ENCODE data around the gene HPSE. TPM values are rescaled to one million over a fixed set of nuclear protein-coding genes. Genes with fewer than 3 reads are reported as not detected.

Gene HPSE
- total and polyA plus RNA-seq, 2 donors (not counting 3 experiments of a cell fraction or from before 2014, with no cell fraction given): 3.5 to 7.0 TPM

DNA sequence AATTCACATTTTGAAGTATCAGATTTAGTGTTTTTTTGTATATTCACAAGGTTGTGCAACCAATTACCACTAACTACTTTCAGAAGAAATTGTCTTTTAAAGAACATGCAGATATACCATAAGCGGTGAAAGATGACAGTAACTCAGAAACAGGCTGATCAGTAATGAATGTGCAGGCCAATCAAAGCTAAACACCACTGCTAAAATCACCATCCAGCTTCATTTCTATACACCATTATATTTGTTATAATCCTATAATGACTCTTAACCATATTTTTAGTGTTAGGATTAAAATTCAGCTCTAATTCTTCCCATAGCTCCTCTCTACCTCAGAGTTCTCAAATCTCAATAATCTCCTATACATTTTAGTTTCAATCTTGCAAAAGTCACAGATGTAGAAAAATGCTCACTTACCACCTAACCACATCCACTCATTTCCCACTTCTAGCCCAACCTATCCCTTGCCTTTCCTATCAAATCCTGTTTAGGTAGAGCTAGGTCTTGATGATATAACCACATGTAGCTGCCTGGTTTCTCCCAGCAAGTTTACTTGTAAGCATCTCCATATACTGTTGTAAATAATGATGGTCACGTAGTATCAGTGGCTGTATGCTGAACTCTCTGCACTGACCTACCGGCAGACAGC is 66.7 kb downstream of the HPSE start:
- Histone ChIP-seq H3K27ac (ENCODE audit: insufficient read depth, low read depth, low read length) (no peak overlapping the region), H3K9me3 (replicated peaks; ENCODE audit: control insufficient read depth, insufficient read depth, low read length) (no peaks in the 10 kb centered on the region), H3K9ac (replicated peaks; ENCODE audit: extremely low read depth, insufficient read depth, low read length) (no peak overlapping the region), H3K9me1 (replicated peaks; ENCODE audit: control insufficient read depth, extremely low read depth, insufficient read depth, low read length) (no peaks in the 10 kb centered on the region), H3K4me1 (ENCODE audit: control insufficient read depth, extremely low read depth, insufficient read depth, low read length) (peaks cover 5% of the 10 kb centered on the region), H3K79me2 (ENCODE audit: control insufficient read depth, insufficient read depth, low read length) (no peaks in the 10 kb centered on the region), H4K20me1 (replicated peaks; ENCODE audit: control insufficient read depth, extremely low read depth, insufficient read depth, low read length) (no peaks in the 10 kb centered on the region), H3K4me2 (ENCODE audit: insufficient read depth, low read length) (peak overlapping the region; percentile 16), H3K27me3 (ENCODE audit: control insufficient read depth in 2 of 2, insufficient read depth in 2 of 2, low read length in 2 of 2) (no peaks in the 10 kb centered on the region), H3K4me3 (replicated peaks in 1 of 3; ENCODE audit: insufficient read depth in 1 of 3, low read depth in 1 of 3, low read length in 3 of 3) (no peak overlapping the region), H2AFZ (ENCODE audit: low read depth, low read length) (peak overlapping the region; percentile 64), H3K36me3 (ENCODE audit: control insufficient read depth in 2 of 2, extremely low read depth in 1 of 2, insufficient read depth in 2 of 2, low read length in 2 of 2) (peaks cover 0 to 6% of the 10 kb centered on the region in 2 experiments)
- intact Hi-C loops (cut with micrococcal nuclease) (no loop called here), dilution Hi-C loops (cut with MboI; ENCODE audit: extremely low pct_ligation_motif_present, low sequenced_read_pairs) (no loop called here)
- no TSS peak for BruUV-seq (replicated peaks)
- CTCF ChIA-PET: interaction anchor here (0.9 to 6.0 kb wide), 6 partner anchors 12 to 197 kb away, joined by 3 to 39 read pairs (median 5); partner anchors contain the start of gene COQ2
- DNase-seq (ENCODE audit: low read depth, low spot score) (no peak), FAIRE-seq (peak; percentile 55)
- POLR2A ChIA-PET: no interaction called here
- TF ChIP-seq MYC (IDR thresholded peaks at IDR 0.05; ENCODE audit: low read depth, low read length): no peak
- no peak for TF ChIP-seq POLR2AphosphoS5 (IDR thresholded peaks at IDR 0.05; ENCODE audit: insufficient read depth, low read depth, low read length)
- TF ChIP-seq JUN (IDR thresholded peaks at IDR 0.05; ENCODE audit: borderline replicate concordance, insufficient read depth, insufficient read length, low read depth): no peak
- TF ChIP-seq, protein P1, sequence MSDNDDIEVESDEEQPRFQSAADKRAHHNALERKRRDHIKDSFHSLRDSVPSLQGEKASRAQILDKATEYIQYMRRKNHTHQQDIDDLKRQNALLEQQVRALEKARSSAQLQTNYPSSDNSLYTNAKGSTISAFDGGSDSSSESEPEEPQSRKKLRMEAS (IDR thresholded peaks at IDR 0.05; ENCODE audit: insufficient read depth, insufficient read length): no peak
- TF ChIP-seq, protein P2, sequence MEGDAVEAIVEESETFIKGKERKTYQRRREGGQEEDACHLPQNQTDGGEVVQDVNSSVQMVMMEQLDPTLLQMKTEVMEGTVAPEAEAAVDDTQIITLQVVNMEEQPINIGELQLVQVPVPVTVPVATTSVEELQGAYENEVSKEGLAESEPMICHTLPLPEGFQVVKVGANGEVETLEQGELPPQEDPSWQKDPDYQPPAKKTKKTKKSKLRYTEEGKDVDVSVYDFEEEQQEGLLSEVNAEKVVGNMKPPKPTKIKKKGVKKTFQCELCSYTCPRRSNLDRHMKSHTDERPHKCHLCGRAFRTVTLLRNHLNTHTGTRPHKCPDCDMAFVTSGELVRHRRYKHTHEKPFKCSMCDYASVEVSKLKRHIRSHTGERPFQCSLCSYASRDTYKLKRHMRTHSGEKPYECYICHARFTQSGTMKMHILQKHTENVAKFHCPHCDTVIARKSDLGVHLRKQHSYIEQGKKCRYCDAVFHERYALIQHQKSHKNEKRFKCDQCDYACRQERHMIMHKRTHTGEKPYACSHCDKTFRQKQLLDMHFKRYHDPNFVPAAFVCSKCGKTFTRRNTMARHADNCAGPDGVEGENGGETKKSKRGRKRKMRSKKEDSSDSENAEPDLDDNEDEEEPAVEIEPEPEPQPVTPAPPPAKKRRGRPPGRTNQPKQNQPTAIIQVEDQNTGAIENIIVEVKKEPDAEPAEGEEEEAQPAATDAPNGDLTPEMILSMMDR (IDR thresholded peaks at IDR 0.05; ENCODE audit: extremely low read depth in 1 of 2, insufficient read depth in 1 of 2, low read depth in 1 of 2, low read length in 2 of 2): no peak
- TF ChIP-seq GATA2 (IDR thresholded peaks at IDR 0.05; ENCODE audit: insufficient read depth, insufficient read length, low read depth, low read length): no peak
- TF ChIP-seq EZH2 (IDR thresholded peaks at IDR 0.05; ENCODE audit: borderline replicate concordance, low read depth, low read length, severe bottlenecking): no peak
- TF ChIP-seq FOS (IDR thresholded peaks at IDR 0.05; ENCODE audit: borderline replicate concordance, insufficient read depth, low read length): no peak
- TF ChIP-seq POLR2A (IDR thresholded peaks at IDR 0.05; ENCODE audit: low read depth, low read length): no peak
